K562 (cell line): ENCODE results near the gene LTK. TPM values are rescaled to one million over a fixed set of nuclear protein-coding genes. Genes with fewer than 3 reads are reported as not detected.

Source experiments
- COPS2 ChIP-seq: fragments of 450-650 bp; conservative IDR thresholded peaks from 2 replicates; pipeline ENCODE4 v1.6.1; 2016; ENCODE audit warnings: mild to moderate bottlenecking, moderate library complexity
- E2F6 ChIP-seq, 2 experiments: IDR thresholded peaks; 2 replicates each; pipeline ENCODE4 v1.6.1; 2011; ENCODE audit warnings: borderline replicate concordance in 1 of 2, control low read depth in 1 of 2, low read depth in 1 of 2, low read length in 1 of 2, mild to moderate bottlenecking in 1 of 2, mixed read lengths in 1 of 2, moderate library complexity in 1 of 2; ENCODE audit not compliant: insufficient read depth in 1 of 2, insufficient read length in 1 of 2, poor library complexity in 1 of 2, severe bottlenecking in 1 of 2; ENCODE audit errors: extremely low read depth in 1 of 2
- ETS1 ChIP-seq: conservative IDR thresholded peaks from 2 replicates; pipeline ENCODE4 v1.6.1; 2011; ENCODE audit warnings: low read depth, mild to moderate bottlenecking, low read length; ENCODE audit not compliant: control insufficient read depth
- FOS ChIP-seq: IDR thresholded peaks from 3 replicates; pipeline ENCODE4 v1.6.1; 2011; ENCODE audit not compliant: insufficient read length; ENCODE audit errors: extremely low read depth
- GTF2F1 ChIP-seq: IDR thresholded peaks from 2 replicates; pipeline ENCODE4 v1.6.1; 2011; ENCODE audit warnings: low read depth, low read length, improper control_type of control experiment
- KAT7 ChIP-seq: sonication (generic); formaldehyde crosslinking; IDR thresholded peaks from 2 replicates; pipeline ENCODE4 v1.8.0; 2022; ENCODE audit warnings: missing genetic modification reagents, mild to moderate bottlenecking, borderline replicate concordance
- MCM5 ChIP-seq: fragments of 450-650 bp; IDR thresholded peaks from 2 replicates; pipeline ENCODE4 v1.6.1; 2016; ENCODE audit warnings: low read depth
- MECOM ChIP-seq: fragments of 250-450 bp; sonication (Bioruptor Pico); IDR thresholded peaks from 2 replicates; pipeline ENCODE4 v1.8.0; 2022; ENCODE audit warnings: inconsistent platforms
- MGA ChIP-seq: fragments of 450-650 bp; IDR thresholded peaks from 2 replicates; pipeline ENCODE4 v1.6.1; 2016; ENCODE audit warnings: mild to moderate bottlenecking, moderate library complexity
- RBFOX2 ChIP-seq: fragments of 200-400 bp; formaldehyde crosslinking; IDR thresholded peaks from 2 replicates; pipeline ENCODE4 v1.6.1; 2017; ENCODE audit warnings: low read depth, mild to moderate bottlenecking, low read length, moderate library complexity
- SIX5 ChIP-seq, 2 experiments: IDR thresholded peaks; 2 replicates each; pipeline ENCODE4 v1.6.1; 2011; ENCODE audit warnings: low read length in 2 of 2, borderline replicate concordance in 1 of 2, low read depth in 1 of 2, mild to moderate bottlenecking in 1 of 2, moderate library complexity in 1 of 2; ENCODE audit not compliant: insufficient read depth in 1 of 2
- ZFX ChIP-seq: sonication (generic); formaldehyde crosslinking; IDR thresholded peaks from 2 replicates; pipeline ENCODE4 v1.8.0; 2022; ENCODE audit warnings: mild to moderate bottlenecking, missing genetic modification reagents, moderate library complexity
- polyA plus RNA-seq, 8 experiments: library from polyadenylated mRNA; depleted of rRNA in 4 of 8; stranded (reverse) in 5 of 8; unstranded in 3 of 8; fragments of >200 nt; fragmentation: Nextera tagmentation in 2 of 8; fragmentation: Illumina TruSeq in 1 of 8; extraction: Ambion mirVana in 2 of 8; extraction: Trizol in 1 of 8; gene quantifications; 2 replicates each; pipeline versions ENCODE4 v1.2.1 to v1.2.3, GENCODE V29; 2011 to 2014; ENCODE audit warnings: inconsistent platforms in 1 of 8, missing spikeins in 1 of 8
- total RNA-seq, 7 experiments: library from RNA; depleted of rRNA in 6 of 7; stranded (reverse); fragments of >200 nt in 6 of 7; fragmentation: Illumina TruSeq in 2 of 7; extraction: Trizol in 2 of 7; gene quantifications; 2 replicates each; pipeline versions ENCODE4 v1.2.1 to v1.2.3, GENCODE V29; 2011 to 2021; ENCODE audit warnings: low replicate concordance in 1 of 7

LTK gene
- total and polyA plus RNA-seq, 9 of the 15 experiments (the other 6 are each of a cell fraction or from before 2014, with no cell fraction given) = 0.25 to 4.4 (median 1.8) TPM

- TF ChIP-seq MGA = no peak
- no peak for TF ChIP-seq MCM5
- peak; percentile 58 for TF ChIP-seq RBFOX2
- TF ChIP-seq COPS2 = no peak
- no peak for TF ChIP-seq SIX5 (IDR thresholded peaks at IDR 0.05; ENCODE audit: borderline replicate concordance in 1 of 2, insufficient read depth in 1 of 2, low read depth in 1 of 2, low read length in 2 of 2)
- TF ChIP-seq E2F6 (IDR thresholded peaks at IDR 0.05; ENCODE audit: borderline replicate concordance in 1 of 2, extremely low read depth in 1 of 2, insufficient read depth in 1 of 2, insufficient read length in 1 of 2, low read depth in 1 of 2, low read length in 1 of 2, poor library complexity in 1 of 2, severe bottlenecking in 1 of 2) = peak; percentile 67 to 86
- TF ChIP-seq MECOM = no peak
- no peak for TF ChIP-seq ETS1
- 0 out of 2 replicates have a peak, but pooled peaks have one; percentile 7 for TF ChIP-seq ZFX (CRISPR knock-in tag)
- no peak for TF ChIP-seq FOS
- no peak for TF ChIP-seq GTF2F1
- TF ChIP-seq KAT7 (CRISPR knock-in tag) = no peak
These were observed 45.7 kb upstream of the LTK start (continued) for GRCh38 chr15:41559239-41559782.
